GM15510 (cell line): Measurements from ENCODE around the gene OVOL2.

Experiments
- POLR2A ChIP-seq: IDR thresholded peaks from 3 replicates; pipeline ENCODE4 v1.6.1; 2011; ENCODE audit warnings: borderline replicate concordance; ENCODE audit not compliant: insufficient read length; ENCODE audit errors: extremely low read depth

Gene OVOL2

DNA sequence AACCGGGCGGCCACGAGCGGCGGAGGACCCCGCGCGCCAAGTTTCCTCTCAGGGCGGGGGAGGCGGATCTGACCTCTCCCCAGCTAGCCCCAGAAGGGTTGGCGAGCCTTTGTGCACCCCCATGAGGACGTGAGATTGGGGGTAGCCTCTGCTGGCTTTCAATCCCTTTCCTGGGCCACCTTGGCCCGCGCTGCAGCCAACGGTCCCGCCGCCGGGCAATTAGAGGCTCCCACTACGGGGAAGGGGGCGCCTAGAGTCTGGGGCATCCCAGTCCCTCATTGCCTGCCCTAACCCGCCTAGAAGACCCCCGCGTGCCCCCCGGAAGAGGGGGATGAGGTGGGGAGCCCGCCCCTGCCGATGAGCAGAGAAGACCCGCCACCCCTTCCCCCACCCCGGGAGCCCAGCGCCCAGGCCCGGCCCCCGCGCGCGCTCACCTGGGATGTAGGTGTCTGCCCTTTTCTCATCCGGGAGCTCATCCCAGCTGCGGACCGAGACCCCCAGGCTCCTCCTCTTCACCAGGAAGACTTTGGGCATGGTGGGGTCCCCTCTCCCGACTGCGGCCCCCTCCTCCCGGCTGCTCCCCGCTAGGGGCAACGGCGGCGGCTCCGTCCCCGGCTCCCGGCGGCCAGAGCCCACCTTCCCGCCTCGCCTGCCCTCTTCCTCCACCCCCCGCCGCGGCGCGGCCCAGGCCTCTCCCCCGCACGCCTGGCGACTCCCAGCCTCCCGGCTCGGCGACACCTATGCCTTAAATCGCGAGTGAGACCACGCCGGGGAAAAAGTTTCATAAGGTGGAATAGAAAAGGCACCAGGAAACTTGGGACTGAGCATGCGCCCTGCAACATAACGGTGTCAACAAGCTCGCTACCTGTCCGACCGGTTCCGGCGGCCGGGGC, at the start of gene OVOL2:
Gene OVOL2 (minus strand): TSS at position 816 of the 893 bp plus-strand sequence. CDS start 282 bp downstream, at position 534.
- TF ChIP-seq POLR2A = no peak

DNA sequence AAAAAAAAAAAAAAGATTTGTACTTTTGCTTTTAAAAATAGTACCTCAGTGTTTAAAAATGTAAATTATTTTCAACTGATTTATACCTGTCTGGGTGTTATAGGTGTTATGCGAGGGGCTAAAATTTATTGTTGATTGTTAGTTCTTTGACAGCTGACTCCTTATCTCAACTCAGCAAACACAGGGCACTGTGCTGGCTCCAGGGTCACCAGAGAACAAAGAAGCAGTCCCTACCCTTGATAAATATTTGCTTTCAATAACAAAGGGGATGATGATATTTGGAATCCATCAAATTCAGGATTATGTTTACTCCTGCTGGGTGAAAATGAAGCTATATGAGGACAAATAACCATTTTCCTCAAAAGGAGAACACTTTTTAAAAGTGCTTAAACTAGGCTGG, 45.8 kb upstream of the OVOL2 start:
- no peak for TF ChIP-seq POLR2A

DNA sequence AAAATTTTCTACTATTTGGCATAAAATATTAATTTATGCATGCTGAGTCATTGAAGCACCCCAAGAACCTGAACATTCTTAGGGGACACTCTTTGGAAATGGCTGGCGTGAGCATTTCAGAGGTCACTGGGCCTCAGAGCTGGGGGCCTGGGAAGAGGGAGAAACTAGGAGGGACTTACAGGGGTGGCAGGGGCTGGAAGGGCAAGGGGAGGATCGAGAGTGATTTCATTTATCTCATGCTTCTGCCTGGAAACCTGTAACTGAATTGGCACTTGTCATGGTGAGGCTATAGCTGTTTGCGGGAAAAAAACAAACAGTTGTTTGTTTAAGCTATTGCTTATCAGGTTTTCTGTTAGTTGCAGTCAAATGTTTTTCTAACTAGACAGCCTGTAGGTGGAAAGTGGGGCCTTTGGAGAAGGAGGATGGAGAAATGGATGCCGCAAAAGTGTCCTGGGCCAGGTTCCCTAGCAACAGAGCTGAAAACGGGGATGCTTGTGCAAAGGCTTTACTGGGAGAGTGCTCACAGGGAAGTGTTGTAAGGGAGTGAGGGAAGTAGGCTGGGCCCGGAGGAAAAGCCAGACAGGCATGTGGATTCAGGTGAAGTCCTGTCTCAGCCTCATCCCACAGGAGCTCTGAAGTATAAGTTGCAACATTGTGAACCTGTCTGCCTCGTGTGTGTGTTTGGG, 43.6 kb upstream of the OVOL2 start:
- TF ChIP-seq POLR2A = no peak

DNA sequence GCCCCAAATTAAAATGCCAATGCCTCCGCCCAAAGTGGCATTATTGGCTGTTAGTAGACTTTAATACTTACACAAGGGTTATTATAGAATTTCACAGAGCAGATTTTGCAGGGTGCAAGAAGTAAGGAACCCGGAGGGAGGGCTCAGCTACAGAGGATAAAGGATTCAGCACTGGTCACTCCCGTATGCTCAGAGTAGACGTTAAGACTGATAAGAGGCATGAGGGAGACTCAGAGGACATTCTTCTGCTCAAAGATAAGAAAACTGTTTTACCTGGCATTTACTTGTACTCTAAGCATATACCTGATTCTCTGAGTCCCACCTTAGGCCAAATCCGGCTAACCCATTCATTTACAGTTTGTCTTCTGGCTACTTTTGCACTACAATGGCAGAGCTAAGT, 36.5 kb upstream of the OVOL2 start:
- TF ChIP-seq POLR2A = no peak

DNA sequence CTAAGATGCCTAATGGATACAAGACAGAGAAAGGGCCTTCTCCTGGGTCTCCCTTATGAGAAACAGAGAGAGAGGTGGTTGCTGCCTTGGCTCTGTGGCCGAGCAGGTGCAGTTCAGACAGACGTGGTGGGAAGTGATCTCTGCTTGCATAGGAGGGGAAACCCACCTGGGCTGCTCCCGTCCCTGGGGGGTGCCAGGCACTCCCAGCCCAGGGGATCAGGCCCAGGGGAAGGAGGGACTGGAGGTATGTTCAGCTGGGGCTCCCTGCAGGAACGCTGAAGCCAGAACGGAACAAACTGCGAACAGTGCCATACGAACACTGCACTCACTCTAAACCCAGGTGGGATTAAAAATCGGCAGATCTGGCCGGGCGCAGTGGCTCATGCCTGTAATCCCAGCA, 35.7 kb upstream of the OVOL2 start:
- no peak for TF ChIP-seq POLR2A

DNA sequence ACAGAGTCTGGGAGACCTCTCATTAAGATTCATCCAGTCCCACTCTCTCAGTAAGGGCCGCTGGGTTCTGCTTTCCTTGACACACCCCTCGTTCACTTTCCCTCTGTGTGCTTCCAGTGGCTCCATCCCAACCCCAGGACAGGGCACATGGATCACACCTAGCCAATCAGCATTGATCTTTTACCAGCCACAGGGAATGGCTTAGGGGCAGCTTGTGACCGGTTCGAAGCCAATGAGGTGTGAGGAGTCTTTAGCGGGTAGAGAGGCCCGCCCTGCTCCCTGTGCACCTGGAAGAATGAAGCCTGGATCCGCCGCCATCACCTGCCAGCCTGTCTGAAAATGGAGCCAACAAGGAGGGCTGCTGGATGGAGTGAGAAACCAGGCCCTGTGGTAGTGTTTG, 35.2 kb upstream of the OVOL2 start:
- no peak for TF ChIP-seq POLR2A

DNA sequence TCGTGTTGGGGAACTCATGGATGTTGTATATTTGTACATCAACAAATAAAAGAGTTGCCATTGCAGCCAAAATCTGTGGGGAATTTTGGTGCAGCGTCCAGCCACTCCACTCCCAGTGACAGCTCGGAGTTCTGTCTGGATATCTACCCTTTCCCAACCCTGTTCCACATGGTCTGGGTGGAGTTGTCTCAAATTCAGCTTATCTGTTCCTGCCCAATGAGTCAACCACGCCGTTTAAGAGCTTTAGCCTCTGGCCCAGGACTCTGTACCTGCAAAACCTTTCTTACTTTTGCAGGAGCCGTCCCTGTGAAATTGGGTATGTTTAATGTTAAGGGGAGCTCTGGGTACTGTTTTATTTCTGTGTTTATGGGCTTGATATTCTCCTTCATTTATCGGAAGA, 33.9 kb upstream of the OVOL2 start:
- TF ChIP-seq POLR2A = no peak

DNA sequence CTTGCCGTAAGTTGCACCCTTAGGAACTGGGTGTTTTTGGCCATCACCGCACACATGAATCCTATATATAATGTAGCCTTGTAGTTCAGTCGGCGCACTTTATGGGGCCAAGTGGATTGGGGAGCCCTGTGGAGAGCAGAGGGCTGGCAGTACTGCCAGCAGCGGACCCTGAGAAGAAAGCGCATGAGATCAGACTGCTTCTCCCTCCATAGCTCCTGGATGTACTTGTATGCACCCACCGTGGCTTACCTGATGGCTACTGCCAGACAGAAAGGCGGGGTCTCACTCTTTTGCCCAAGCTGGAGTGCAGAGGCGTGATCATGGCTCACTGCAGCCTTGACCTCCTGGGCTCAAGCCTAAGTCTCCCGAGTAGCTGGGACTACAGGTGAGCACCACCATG, 32.8 kb upstream of the OVOL2 start:
- TF ChIP-seq POLR2A = no peak

DNA sequence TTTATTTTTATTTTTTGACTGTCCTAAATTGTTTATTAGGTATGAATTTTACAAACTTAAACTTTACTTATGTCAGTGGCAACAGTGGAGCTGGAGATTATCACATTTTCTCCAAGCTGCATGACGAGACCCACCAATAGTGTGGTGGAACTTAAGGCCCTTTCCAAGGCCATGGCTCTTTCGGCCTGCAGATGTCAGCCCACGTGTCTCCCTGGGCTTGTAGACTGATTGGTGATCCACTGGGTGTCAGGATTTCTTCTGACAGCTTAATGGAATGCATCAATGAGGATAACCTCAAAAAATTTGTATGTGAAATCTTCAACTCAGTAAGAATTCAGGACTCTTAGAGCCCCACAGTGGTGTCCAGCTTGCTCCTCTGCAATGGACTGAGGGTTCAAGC, 32.3 kb upstream of the OVOL2 start:
- TF ChIP-seq POLR2A = no peak

DNA sequence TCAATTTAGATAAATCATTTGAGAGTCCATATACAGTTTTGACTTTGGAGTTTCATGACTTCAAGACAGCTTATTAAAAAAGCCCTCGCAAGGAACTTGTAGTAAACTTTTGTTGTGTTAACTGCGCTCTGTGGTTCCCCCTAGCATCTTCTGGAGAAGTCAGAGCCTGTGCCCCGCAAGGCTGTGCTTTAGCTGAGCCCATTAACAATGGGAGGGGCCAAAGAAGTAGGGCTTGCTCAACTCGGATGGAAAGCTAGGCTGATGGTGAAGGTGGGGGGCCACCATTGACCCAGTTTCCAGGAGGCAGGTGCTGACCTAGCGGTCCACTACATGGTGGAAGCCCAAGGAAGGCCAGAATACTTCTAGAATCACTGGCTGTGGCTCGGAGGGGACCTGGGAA, 29.3 kb upstream of the OVOL2 start:
- TF ChIP-seq POLR2A = no peak

DNA sequence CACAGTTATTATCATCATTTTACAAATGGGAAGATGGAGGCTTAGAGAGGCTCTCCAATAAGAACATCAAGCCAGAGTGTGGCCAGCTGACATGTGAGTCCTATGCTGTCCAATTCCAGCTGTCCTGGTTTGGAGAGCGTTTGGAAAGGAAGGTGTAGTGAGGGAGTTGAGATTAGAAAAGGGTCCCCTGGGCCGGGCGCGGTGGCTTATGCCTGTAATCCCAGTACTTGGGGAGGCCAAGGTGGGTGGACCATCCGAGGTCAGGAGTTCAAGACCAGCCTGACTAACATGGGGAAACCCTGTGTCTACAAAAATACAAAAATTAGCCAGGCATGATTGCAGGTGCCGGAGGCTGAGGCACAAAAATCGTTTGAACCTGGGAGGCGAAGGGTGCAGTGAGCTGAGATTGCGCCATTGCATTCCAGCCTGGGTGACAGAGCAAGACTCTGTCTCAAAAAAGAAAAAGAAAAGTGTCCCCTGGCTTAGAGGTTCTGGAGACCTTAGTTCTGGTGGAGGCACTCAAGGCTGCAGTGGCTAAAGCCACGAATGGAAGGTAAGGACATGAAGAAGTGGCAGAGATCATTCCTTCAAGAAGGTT, 22.1 kb upstream of the OVOL2 start:
- no peak for TF ChIP-seq POLR2A

DNA sequence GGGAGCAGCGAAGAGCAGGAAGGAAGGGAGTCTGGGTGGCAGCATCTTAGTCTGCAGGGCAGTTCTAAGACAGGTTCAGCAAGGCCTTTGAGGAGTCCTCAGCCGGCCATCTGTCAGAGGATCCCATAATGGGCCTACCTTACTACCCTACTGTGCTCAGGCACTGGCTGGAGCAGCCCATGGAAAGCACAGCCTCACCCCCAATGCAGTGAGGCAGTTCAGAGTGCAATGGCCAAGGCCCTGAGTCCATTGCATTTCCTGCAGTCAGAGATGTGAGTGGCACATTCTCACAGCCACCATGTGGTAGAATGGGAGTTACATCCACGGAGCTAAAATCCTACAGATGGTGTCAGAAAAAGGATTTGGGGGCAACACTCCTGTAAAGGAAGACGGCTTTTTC, 19.4 kb upstream of the OVOL2 start:
- no peak for TF ChIP-seq POLR2A

DNA sequence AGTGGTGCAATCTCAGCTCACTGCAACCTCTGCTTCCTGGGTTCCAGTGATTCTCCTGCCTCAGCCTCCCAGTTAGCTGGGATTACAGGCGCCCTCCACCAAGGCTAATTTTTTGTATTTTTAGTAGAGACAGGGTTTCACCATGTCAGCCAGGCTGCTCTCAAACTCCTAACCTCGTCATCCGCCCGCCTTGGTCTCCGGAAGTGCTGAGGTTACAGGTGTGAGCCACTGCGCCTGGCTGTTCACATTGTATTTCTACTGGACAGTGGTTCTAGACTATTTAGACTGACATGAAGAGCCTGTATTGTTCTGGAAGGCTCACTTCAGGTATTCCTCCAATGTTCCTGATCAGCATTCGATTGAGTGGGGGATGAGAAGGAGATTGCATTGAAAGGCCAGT, 14.8 kb upstream of the OVOL2 start:
- no peak for TF ChIP-seq POLR2A

DNA sequence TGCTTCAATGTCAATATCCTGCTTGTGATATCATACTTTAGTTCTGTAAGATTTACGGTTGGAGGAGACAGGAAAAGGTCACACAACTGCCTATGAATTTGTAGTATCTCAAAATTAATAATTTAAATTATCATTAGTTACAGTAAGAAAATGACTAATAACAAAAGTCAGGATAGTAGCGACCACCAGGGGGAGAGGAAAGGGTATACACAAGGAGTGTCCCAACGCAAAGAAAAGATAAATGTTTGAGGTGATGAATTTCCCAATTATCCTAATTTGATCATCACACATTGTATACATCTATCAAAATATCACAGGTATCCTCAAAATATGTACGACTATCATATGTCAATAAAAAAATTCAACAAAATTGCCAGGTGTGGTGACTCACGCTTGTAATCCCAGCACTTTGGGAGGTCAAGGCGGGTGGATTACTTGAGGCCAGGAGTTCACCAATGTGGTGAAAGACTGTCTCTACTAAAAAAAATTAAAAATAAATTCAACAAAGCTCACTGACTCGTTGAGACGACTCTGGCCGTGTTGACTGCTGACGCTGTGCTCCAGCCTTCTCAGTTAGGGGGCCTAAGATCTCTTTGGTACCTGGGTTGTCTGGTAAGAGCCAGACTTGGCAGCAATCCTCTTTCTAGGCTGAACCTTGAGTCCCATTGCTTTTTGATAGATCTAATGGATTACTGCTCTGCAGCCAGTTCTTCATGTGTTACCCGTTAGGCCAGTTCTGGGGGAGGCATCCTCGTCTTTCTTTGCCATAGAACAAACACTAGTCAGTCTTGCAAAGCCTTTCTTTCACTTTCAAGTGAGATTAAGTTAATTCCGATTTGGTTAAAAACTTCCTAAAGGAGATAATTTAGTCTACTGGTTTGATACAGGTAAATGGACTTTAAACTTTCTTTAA, 9.0 kb upstream of the OVOL2 start:
- no peak for TF ChIP-seq POLR2A
